ENCODE results near the gene PDE3A.

The PDE3A gene

GRCh38 chr12:20492251-20492760 lies 124.0 kb downstream of the PDE3A start:
- no peak for DNase-seq (ENCODE audit: low read depth, low spot score)

- DNase-seq (ENCODE audit: low read depth, low spot score), result no peak
These were observed 125.6 kb downstream of the PDE3A start for GRCh38 chr12:20493934-20494333.

- no peak for DNase-seq (ENCODE audit: low read depth, low spot score)
These were observed 126.5 kb downstream of the PDE3A start for GRCh38 chr12:20494851-20495250.

- DNase-seq (ENCODE audit: low read depth, low spot score), result no peak
These were observed 127.7 kb downstream of the PDE3A start for GRCh38 chr12:20495997-20496396.

DNA sequence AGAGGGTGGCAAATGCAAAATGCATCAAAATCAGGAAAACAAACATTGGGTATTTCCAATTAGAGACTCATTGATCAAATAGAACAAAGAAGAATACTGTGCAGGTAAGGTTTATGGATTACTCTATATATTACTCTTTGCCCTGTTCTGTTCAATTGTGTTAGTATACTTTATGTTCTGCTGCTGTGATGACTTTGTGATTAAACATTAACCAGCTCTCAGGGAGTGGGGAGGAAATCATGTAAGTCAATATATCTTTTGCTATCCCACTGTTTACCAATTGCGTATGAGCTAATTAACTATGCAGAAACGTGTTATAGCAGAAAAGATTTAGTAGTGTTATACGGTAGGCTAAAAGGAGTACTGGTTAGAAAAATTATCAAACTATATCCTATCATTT lies 129.4 kb downstream of the PDE3A start:
- no peak for DNase-seq (ENCODE audit: low read depth, low spot score)

DNA sequence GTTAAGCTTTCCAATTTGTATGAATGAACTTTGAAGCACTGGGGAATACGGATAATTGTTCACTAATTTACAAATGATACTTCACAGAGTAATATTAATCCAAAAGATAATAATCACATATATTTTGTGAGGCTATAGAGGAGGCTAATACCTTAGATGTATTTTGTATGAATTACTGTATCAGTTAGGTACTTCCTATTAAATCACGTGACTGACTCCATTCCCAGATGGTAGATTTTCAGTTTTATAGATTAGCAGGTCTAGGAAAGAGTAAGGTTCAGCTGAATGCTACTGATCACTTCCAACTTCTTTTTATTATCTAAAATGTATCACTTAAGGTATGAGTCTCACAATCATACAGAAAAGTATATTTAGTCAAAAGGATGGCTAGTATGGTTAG lies 133.6 kb downstream of the PDE3A start:
- no peak for DNase-seq (ENCODE audit: low read depth, low spot score)

GRCh38 chr12:20503858-20504257 lies 135.5 kb downstream of the PDE3A start:
- no peak for DNase-seq (ENCODE audit: low read depth, low spot score)

DNA sequence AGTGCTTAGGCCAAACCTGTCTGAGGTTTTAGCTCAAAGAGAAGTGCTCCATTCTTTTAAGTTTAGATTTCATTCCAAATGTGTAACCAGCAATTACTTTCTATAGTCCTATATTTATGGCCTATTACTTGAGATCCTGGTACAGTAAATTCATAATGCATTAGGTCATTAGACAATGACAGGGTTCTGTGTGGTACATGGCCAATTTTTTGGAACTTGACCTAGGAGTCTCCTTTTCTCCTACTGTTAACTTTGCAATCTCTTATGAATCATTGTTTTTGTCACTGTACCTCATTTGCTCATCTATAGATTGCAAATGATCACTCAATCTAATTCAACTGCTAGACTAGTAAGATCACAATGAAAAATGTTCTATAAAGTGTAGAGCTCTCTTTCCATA lies 136.7 kb downstream of the PDE3A start:
- no peak for DNase-seq (ENCODE audit: low read depth, low spot score)

GRCh38 chr12:20507056-20507455 lies 138.7 kb downstream of the PDE3A start:
- DNase-seq (ENCODE audit: low read depth, low spot score), result no peak

GRCh38 chr12:20507711-20508110 lies 139.4 kb downstream of the PDE3A start:
- DNase-seq (ENCODE audit: low read depth, low spot score), result no peak

- DNase-seq (ENCODE audit: low read depth, low spot score), result no peak
These were observed 140.0 kb downstream of the PDE3A start for GRCh38 chr12:20508359-20508758.

DNA sequence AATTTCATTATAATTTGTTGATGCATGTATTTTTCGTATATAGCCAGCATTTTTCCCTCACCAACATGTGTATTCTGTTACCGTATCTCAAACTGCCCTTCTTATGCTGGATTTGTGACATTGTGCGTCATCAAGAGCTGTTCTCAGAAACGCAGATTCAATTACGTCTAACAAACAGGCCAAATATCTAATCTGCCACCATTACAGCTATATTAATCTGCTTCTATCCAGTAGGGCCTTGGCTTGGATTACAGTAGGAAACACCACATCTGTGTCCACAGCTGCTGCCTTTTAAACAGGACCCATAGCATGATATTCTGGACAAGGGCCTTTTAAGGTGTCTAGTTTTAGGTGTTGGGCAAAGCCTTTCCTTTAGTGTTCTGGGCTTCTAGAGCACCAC lies 140.6 kb downstream of the PDE3A start:
- no peak for DNase-seq (ENCODE audit: low read depth, low spot score)

- no peak for DNase-seq (ENCODE audit: low read depth, low spot score)
These were observed 142.5 kb downstream of the PDE3A start for GRCh38 chr12:20510811-20511210.

DNA sequence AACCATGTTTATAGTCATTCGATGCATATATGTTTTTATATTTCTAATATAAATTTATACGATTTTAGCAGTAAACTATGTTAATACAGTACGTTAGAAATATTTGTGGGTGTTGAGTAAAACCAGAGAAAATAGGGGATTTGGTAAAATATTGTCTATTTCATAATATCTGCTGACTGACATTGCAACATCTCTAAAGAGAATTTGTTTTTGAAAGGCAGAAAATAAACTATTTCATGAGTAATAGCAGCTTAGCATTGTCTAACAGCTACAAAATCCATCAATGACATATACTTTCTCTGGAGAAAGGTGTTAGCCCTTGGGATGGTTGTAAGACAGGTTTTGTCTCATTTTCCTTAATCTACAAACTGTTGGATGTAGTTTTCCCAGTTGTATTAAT lies 144.9 kb downstream of the PDE3A start:
- no peak for DNase-seq (ENCODE audit: low read depth, low spot score)

DNA sequence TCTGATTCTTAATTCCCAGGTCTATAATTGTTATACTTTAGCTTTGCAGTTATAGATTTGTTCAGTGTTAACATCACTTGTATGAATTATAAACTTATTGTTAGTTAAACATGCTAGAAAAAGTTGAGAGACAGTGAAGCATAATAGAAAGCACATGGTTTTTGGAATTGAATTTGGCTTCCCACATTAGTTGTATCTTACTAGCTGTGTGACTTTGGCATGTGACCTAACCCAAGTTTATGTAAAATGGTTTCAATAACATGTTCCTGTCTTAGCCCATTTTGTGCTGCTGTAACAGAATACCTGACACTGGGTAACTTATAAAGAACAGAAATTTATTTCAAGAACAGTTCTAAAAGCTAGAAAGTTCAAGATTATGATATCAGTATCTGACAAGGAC lies 146.3 kb downstream of the PDE3A start:
- no peak for DNase-seq (ENCODE audit: low read depth, low spot score)

- DNase-seq (ENCODE audit: low read depth, low spot score), result no peak
These were observed 152.2 kb downstream of the PDE3A start for GRCh38 chr12:20520532-20520931.

GRCh38 chr12:20523658-20524057 lies 155.3 kb downstream of the PDE3A start:
- no peak for DNase-seq (ENCODE audit: low read depth, low spot score)

DNA sequence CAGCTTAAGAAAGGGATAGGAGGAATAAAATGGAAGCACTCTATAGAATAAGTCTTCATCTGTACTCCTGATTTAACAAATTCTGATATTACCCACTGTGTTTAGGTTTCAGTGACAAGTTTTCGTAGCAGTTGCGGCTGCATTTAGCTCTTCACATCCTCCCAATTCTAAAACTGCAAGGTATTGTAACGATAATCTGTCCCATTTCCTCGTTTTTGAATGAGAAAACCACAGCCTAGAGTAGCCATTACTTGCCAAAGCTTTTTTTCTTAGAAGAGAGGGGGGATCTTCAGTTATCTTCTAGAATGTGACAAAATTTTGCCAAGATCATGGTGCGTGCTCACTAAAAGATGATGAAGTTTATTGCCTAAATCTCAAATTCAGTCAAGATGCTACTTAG lies 155.8 kb downstream of the PDE3A start:
- no peak for DNase-seq (ENCODE audit: low read depth, low spot score)

DNA sequence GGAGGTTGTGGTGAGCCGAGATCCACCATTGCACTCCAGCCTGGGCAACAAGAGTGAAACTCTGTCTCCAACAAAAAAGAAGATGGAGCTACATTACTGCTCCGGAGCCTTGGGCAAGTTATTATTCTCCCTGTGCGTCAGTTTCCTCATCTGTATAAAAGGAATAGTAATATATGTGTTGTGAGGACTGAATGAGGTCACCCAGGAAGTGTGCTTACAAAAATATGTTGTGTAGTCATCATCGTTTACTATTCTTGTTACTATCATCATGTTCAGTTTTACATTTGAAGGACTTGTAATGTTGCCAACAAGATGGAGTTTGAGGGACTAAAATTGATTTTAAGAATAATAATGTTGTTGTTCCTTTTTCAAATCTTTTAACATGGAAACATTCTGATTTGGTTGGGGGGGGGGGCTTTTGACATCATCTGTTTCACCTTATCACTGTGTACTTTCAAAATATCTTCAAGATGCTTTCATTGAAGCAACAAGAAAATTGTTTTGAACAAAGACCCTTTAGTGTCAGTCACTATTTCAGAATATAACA lies 156.8 kb downstream of the PDE3A start:
- DNase-seq (ENCODE audit: low read depth, low spot score), result no peak

- DNase-seq (ENCODE audit: low read depth, low spot score), result peak; percentile 95
These were observed 159.3 kb downstream of the PDE3A start for GRCh38 chr12:20527417-20528163.

- DNase-seq (ENCODE audit: low read depth, low spot score), result no peak
These were observed 159.9 kb downstream of the PDE3A start for GRCh38 chr12:20528208-20528607.

GRCh38 chr12:20546267-20546666 lies 177.9 kb downstream of the PDE3A start:
- no peak for DNase-seq (ENCODE audit: low read depth, low spot score)

GRCh38 chr12:20547816-20548575 lies 179.7 kb downstream of the PDE3A start:
- DNase-seq (ENCODE audit: low read depth, low spot score), result no peak
